A673 (cell line): ENCODE data around the gene CCL4L2.

Source experiments
- CTCF ChIP-seq: fragments of 300-800, 200-600 bp; sonication (generic); conservative IDR thresholded peaks from 2 replicates; pipeline ENCODE4 v1.5.1; 2017; ENCODE audit warnings: low read depth, mild to moderate bottlenecking, antibody characterized with exemption, low read length, moderate library complexity, mixed read lengths
- EZH2 ChIP-seq: fragments of 200-600 bp; sonication (generic); IDR thresholded peaks from 2 replicates; pipeline ENCODE4 v1.6.1; 2017; ENCODE audit warnings: borderline replicate concordance, low read depth, mild to moderate bottlenecking, mixed read lengths, antibody characterized with exemption, low read length; ENCODE audit not compliant: poor library complexity, severe bottlenecking

- TF ChIP-seq CTCF (no peak), EZH2 (no peak)
Observed at GRCh38 chr17:36209575-36209974, 1.3 kb upstream of the CCL4L2 start.
